Activated naive CD4-positive, alpha-beta T cell treated with anti-CD3 and anti-CD28 coated beads for 36 hours (primary cell): ENCODE results near the gene UFM1. TPM values are rescaled to one million over a fixed set of nuclear protein-coding genes. Genes with fewer than 3 reads are reported as not detected.
"Not testable (repeated sequence)": the region's sequence is repeated elsewhere in the genome, so short reads cannot be mapped to it uniquely, and the experiment has no call there.

Source experiments
- CTCF ChIA-PET: fragments of 350-600 bp; sonication (Branson Sonifier 250); formaldehyde crosslinking; loops from one replicate; lab custom pipeline; 2021; ENCODE audit warnings: antibody characterized with exemption; lab: Charles Lee
- DNase-seq: peaks from one replicate; pipeline ENCODE4 v3.0.0-alpha.2; 2020
- H3K27ac Mint-ChIP-seq: one replicate; pipeline ENCODE4 v1.8.0; 2021; ENCODE audit warnings: mild to moderate bottlenecking, mixed read lengths
- H3K27me3 Mint-ChIP-seq: one replicate; pipeline ENCODE4 v1.8.0; 2021; ENCODE audit warnings: low read depth, mixed read lengths
- H3K36me3 Mint-ChIP-seq: one replicate; pipeline ENCODE4 v1.8.0; 2021; ENCODE audit warnings: low read depth, mixed read lengths
- H3K4me1 Mint-ChIP-seq: one replicate; pipeline ENCODE4 v1.8.0; 2021; ENCODE audit warnings: low read depth, mixed read lengths
- H3K4me3 Mint-ChIP-seq: one replicate; pipeline ENCODE4 v1.8.0; 2021; ENCODE audit warnings: mild to moderate bottlenecking, moderate library complexity, mixed read lengths
- H3K9me3 Mint-ChIP-seq: one replicate; pipeline ENCODE4 v1.8.0; 2021; ENCODE audit warnings: mixed read lengths
- intact Hi-C: fragments of 100-400 bp; cut with micrococcal nuclease; formaldehyde crosslinking; loops from one replicate; pipeline ENCODE4 v1.15.1; 2023
- total RNA-seq, 2 experiments: library from RNA; stranded (reverse); gene quantifications; one replicate each; pipeline ENCODE4 v1.2.3, GENCODE V29; 2021

Gene UFM1
- total RNA-seq, 2 experiments from 2014 or later: 36.5 to 41.7 TPM

GRCh38 chr13:38341149-38341692, 8.4 kb upstream of the UFM1 start:
- no peaks in the 10 kb centered on the region for H3K4me1 Mint-ChIP-seq
- CTCF ChIA-PET: no interaction called here

GRCh38 chr13:38346764-38347163, 2.9 kb upstream of the UFM1 start:
- H3K27ac Mint-ChIP-seq: no peak overlapping the region
- H3K27me3 Mint-ChIP-seq: no peaks in the 10 kb centered on the region
- intact Hi-C loops: loop anchor here (5.0 kb wide), 2 partner anchors 164 to 1311 kb away; partner anchors contain the start of gene COG6
- no peaks in the 10 kb centered on the region for H3K9me3 Mint-ChIP-seq
- CTCF ChIA-PET: no interaction called here
- no peak overlapping the region for H3K4me3 Mint-ChIP-seq
- DNase-seq: no peak
- H3K36me3 Mint-ChIP-seq: peaks cover 18% of the 10 kb centered on the region
- H3K4me1 Mint-ChIP-seq: peaks cover 22% of the 10 kb centered on the region

More at GRCh38 chr13:38341149-38341692, 8.4 kb upstream of the UFM1 start:
- DNase-seq: no peak
- intact Hi-C loops: no loop called here
- Mint-ChIP-seq H3K36me3 (no peaks in the 10 kb centered on the region), H3K27ac (no peak overlapping the region), H3K27me3 (peaks cover 4% of the 10 kb centered on the region), H3K4me3 (no peak overlapping the region), H3K9me3 (no peaks in the 10 kb centered on the region)

GRCh38 chr13:38348861-38349389, 726 bp upstream of the UFM1 start:
- intact Hi-C loops: loop anchor here (1.0 to 5.0 kb wide), 7 partner anchors 66 to 1528 kb away; partner anchors contain the start of genes COG6, EXOSC8, NHLRC3 and PROSER1
- CTCF ChIA-PET: interaction anchor here (1.1 kb wide), 1 partner anchor 218 kb away, joined by 3 read pairs; no protein-coding TSS in a partner anchor
- Mint-ChIP-seq H3K9me3 (no peaks in the 10 kb centered on the region), H3K27ac (peak overlapping the region; percentile 97), H3K36me3 (peaks cover 26% of the 10 kb centered on the region), H3K4me1 (peaks cover 37% of the 10 kb centered on the region), H3K27me3 (no peaks in the 10 kb centered on the region), H3K4me3 (peak overlapping the region; percentile 95)
- peak; percentile 66 for DNase-seq

GRCh38 chr13:38350114-38350617, 515 bp downstream of the UFM1 start:
- H3K4me1 Mint-ChIP-seq: peaks cover 39% of the 10 kb centered on the region
- no peaks in the 10 kb centered on the region for H3K9me3 Mint-ChIP-seq
- H3K4me3 Mint-ChIP-seq: peak overlapping the region; percentile 95
- intact Hi-C loops: no loop called here
- peaks cover 29% of the 10 kb centered on the region for H3K36me3 Mint-ChIP-seq
- CTCF ChIA-PET: interaction anchor here (0.7 kb wide), 1 partner anchor 682 kb away, joined by 3 read pairs; no protein-coding TSS in a partner anchor
- H3K27me3 Mint-ChIP-seq: no peaks in the 10 kb centered on the region
- peak; percentile 55 for DNase-seq
- peak overlapping the region; percentile 97 for H3K27ac Mint-ChIP-seq

- intact Hi-C loops: no loop called here
- Mint-ChIP-seq H3K4me1 (peaks cover 41% of the 10 kb centered on the region), H3K4me3 (no peak overlapping the region), H3K36me3 (peaks cover 37% of the 10 kb centered on the region), H3K27me3 (no peaks in the 10 kb centered on the region), H3K9me3 (no peaks in the 10 kb centered on the region), H3K27ac (no peak overlapping the region)
- DNase-seq: no peak
- CTCF ChIA-PET: interaction anchor here (0.7 kb wide), 1 partner anchor 35 kb away, joined by 3 read pairs; no protein-coding TSS in a partner anchor
Observed at GRCh38 chr13:38355595-38356119, 6.0 kb downstream of the UFM1 start.

- intact Hi-C loops: no loop called here
- CTCF ChIA-PET: no interaction called here
- Mint-ChIP-seq H3K9me3 (no peaks in the 10 kb centered on the region), H3K27me3 (no peaks in the 10 kb centered on the region), H3K36me3 (peaks cover 37% of the 10 kb centered on the region), H3K4me1 (peaks cover 14% of the 10 kb centered on the region), H3K27ac (no peak overlapping the region), H3K4me3 (no peak overlapping the region)
- DNase-seq: no peak
Observed at GRCh38 chr13:38358684-38359083, 9.0 kb downstream of the UFM1 start.

GRCh38 chr13:38361542-38362262, 12.1 kb downstream of the UFM1 start:
- CTCF ChIA-PET: no interaction called here
- H3K9me3 Mint-ChIP-seq: no peaks in the 10 kb centered on the region

GRCh38 chr13:38363219-38363618, 13.6 kb downstream of the UFM1 start:
- CTCF ChIA-PET: no interaction called here
- intact Hi-C loops: no loop called here
- no peak for DNase-seq
- no peak overlapping the region for H3K4me3 Mint-ChIP-seq
- H3K27ac Mint-ChIP-seq: no peak overlapping the region
- no peaks in the 10 kb centered on the region for H3K27me3 Mint-ChIP-seq
- no peaks in the 10 kb centered on the region for H3K9me3 Mint-ChIP-seq
- H3K36me3 Mint-ChIP-seq: peaks cover 28% of the 10 kb centered on the region
- peaks cover 8% of the 10 kb centered on the region for H3K4me1 Mint-ChIP-seq

More at GRCh38 chr13:38361542-38362262, 12.1 kb downstream of the UFM1 start:
- intact Hi-C loops: no loop called here
- Mint-ChIP-seq H3K27me3 (no peaks in the 10 kb centered on the region), H3K4me1 (peaks cover 7% of the 10 kb centered on the region), H3K4me3 (no peak overlapping the region), H3K27ac (no peak overlapping the region), H3K36me3 (peaks cover 28% of the 10 kb centered on the region)
- no peak for DNase-seq

GRCh38 chr13:38363746-38364145, 14.1 kb downstream of the UFM1 start:
- H3K4me1 Mint-ChIP-seq, H3K27me3 Mint-ChIP-seq, H3K27ac Mint-ChIP-seq, H3K4me3 Mint-ChIP-seq, H3K9me3 Mint-ChIP-seq, intact Hi-C loops, CTCF ChIA-PET, DNase-seq: not testable (repeated sequence)
- H3K36me3 Mint-ChIP-seq: peaks cover 25% of the 10 kb centered on the region

- H3K27me3 Mint-ChIP-seq: peaks cover 2% of the 10 kb centered on the region
- no peak overlapping the region for H3K27ac Mint-ChIP-seq
- H3K4me1 Mint-ChIP-seq: peaks cover 4% of the 10 kb centered on the region
- peaks cover 18% of the 10 kb centered on the region for H3K36me3 Mint-ChIP-seq
- CTCF ChIA-PET: interaction anchor here (0.6 kb wide), 1 partner anchor 58 kb away, joined by 5 read pairs; no protein-coding TSS in a partner anchor
- intact Hi-C loops: no loop called here
- H3K4me3 Mint-ChIP-seq: no peak overlapping the region
- H3K9me3 Mint-ChIP-seq: no peaks in the 10 kb centered on the region
- DNase-seq: no peak
Observed at GRCh38 chr13:38365661-38366060, 16.0 kb downstream of the UFM1 start.

GRCh38 chr13:38366954-38367645, 17.4 kb downstream of the UFM1 start:
- Mint-ChIP-seq H3K27me3 (peaks cover 12% of the 10 kb centered on the region), H3K4me3 (no peak overlapping the region), H3K27ac (no peak overlapping the region), H3K36me3 (peaks cover 6% of the 10 kb centered on the region), H3K4me1 (peaks cover 4% of the 10 kb centered on the region), H3K9me3 (no peaks in the 10 kb centered on the region)
- intact Hi-C loops: no loop called here
- CTCF ChIA-PET: no interaction called here
- no peak for DNase-seq

- Mint-ChIP-seq H3K36me3 (no peaks in the 10 kb centered on the region), H3K27me3 (peaks cover 26% of the 10 kb centered on the region), H3K9me3 (peaks cover 3% of the 10 kb centered on the region), H3K4me1 (peaks cover 4% of the 10 kb centered on the region), H3K27ac (no peak overlapping the region), H3K4me3 (no peak overlapping the region)
- intact Hi-C loops: no loop called here
- no peak for DNase-seq
- CTCF ChIA-PET: no interaction called here
Observed at GRCh38 chr13:38369058-38369457, 19.4 kb downstream of the UFM1 start.
